ENCODE data around the gene DHRS4L2. TPM values are rescaled to one million over a fixed set of nuclear protein-coding genes. Genes with fewer than 3 reads are reported as not detected.
A peak's percentile ranks its signal among the peaks of the same experiment; 100 is the strongest.
"Not testable (repeated sequence)": the region's sequence is repeated elsewhere in the genome, so short reads cannot be mapped to it uniquely, and the experiment has no call there.

The DHRS4L2 gene
- total RNA-seq, 2 experiments from 2014 or later, result 27.6 to 29.6 TPM

DNA sequence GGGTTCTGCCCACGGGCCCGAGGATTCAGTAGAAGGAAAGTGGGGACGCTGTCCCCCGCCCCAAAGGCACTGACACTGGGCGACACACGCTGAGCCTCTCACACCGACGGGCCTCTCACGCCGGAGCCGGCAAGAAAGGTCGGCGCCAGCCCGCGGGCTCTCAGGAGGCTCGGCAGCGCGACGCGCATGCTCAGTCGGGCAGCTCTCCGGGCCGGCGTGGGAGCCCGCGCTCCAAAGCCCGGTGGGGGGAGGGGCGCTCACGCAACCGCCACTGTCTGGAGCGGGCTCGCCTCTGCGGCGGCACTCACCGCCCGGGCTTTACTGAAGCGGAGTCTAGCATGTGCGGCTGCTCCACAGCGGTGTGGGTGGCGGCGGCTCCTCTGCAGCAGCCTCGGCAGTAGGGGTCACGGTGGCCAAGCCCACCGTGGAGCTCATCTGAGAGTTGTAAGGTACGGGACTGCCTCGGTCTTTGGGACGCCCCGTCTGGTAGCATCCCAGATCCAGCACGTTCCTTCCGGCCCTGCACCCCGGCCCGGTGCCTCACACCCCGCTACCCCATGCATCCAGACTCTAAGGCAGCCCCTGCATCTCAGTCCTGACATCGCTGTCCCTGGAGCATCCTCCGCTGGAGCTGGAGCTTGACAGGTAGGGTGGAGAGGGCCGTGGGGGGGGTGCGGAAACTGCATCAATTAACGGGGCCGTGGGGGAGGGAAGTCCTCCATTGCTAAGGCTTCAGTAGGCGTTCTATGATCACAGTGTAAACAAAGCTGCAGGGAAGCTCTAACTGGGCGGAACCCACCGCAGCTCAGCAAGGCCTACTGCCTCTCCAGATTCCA, 18.3 kb downstream of the DHRS4L2 start:
- peak overlapping the region; percentile 71 for H3K4me3 Mint-ChIP-seq
- intact Hi-C loops (cut with micrococcal nuclease); POLR2A ChIA-PET; H3K27me3 Mint-ChIP-seq; H3K9me3 Mint-ChIP-seq; H3K36me3 Mint-ChIP-seq: not testable (repeated sequence)
- peaks cover 38% of the 10 kb centered on the region for H3K4me1 Mint-ChIP-seq (ENCODE audit: low read depth)
- H3K27ac Mint-ChIP-seq, result peak overlapping the region; percentile 64
- DNase-seq, result peak; percentile 78
- CTCF ChIA-PET, result interaction anchor here (0.6 to 3.0 kb wide), 2 partner anchors 102 to 654 kb away, joined by 3 to 9 read pairs; no protein-coding TSS in a partner anchor

- ChIA-PET CTCF (interaction anchor here (0.6 kb wide), 2 partner anchors 83 to 97 kb away, joined by 3 to 5 read pairs; no protein-coding TSS in a partner anchor), POLR2A (no interaction called here)
- Mint-ChIP-seq H3K9me3 (no peaks in the 10 kb centered on the region), H3K27ac (peak overlapping the region; percentile 30), H3K4me1 (ENCODE audit: low read depth) (peaks cover 38% of the 10 kb centered on the region), H3K36me3 (no peaks in the 10 kb centered on the region), H3K4me3 (no peak overlapping the region), H3K27me3 (no peaks in the 10 kb centered on the region)
- intact Hi-C loops (cut with micrococcal nuclease), result no loop called here
- no peak for DNase-seq
Observed at GRCh38 chr14:24011051-24011450, 22.3 kb downstream of the DHRS4L2 start.

- H3K36me3 Mint-ChIP-seq; POLR2A ChIA-PET; H3K27ac Mint-ChIP-seq; H3K9me3 Mint-ChIP-seq; H3K4me3 Mint-ChIP-seq; H3K27me3 Mint-ChIP-seq; DNase-seq; intact Hi-C loops (cut with micrococcal nuclease): not testable (repeated sequence)
- CTCF ChIA-PET, result interaction anchor here (1.2 to 1.5 kb wide), 2 partner anchors 78 to 82 kb away, joined by 3 to 8 read pairs; partner anchors contain the start of gene PCK2
- H3K4me1 Mint-ChIP-seq (ENCODE audit: low read depth), result peaks cover 34% of the 10 kb centered on the region
Observed at GRCh38 chr14:24012726-24013273, 24.1 kb downstream of the DHRS4L2 start.

- Mint-ChIP-seq H3K27me3 (peaks cover 6% of the 10 kb centered on the region), H3K4me3 (no peak overlapping the region), H3K27ac (no peak overlapping the region), H3K9me3 (peaks cover 3% of the 10 kb centered on the region), H3K4me1 (ENCODE audit: low read depth) (peaks cover 24% of the 10 kb centered on the region), H3K36me3 (no peaks in the 10 kb centered on the region)
- CTCF ChIA-PET, result interaction anchor here (0.7 to 1.5 kb wide), 7 partner anchors 21 to 94 kb away, joined by 3 to 8 read pairs (median 3); partner anchors contain the start of gene PCK2
- POLR2A ChIA-PET, result no interaction called here
- DNase-seq, result peak; percentile 53
- intact Hi-C loops (cut with micrococcal nuclease), result loop anchor here (1.0 to 2.0 kb wide), 7 partner anchors 22 to 147 kb away; partner anchors contain the start of genes IRF9 and PCK2
Observed at GRCh38 chr14:24013654-24014514, 25.2 kb downstream of the DHRS4L2 start.

DNA sequence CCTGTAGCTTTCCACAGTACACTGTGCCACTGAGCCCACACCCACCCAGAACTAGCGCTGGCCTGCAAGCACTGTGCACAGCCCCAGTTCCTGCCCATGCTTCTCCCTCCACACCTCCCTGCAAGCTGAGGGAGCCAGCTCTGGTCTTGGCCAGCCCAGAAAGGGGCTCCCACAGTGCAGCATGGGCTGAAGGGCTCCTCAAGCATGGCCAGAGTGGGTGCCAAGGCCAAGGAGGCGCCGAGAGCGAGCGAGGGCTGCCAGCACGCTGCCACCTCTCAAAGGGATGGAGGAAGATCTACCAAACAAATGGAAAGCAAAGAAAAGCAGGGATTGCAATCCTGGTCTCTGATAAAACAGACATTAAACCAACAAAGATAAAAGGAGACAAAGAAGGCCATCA, 27.0 kb downstream of the DHRS4L2 start:
- intact Hi-C loops (cut with micrococcal nuclease), result loop anchor here (2.0 kb wide), 1 partner anchor 43 kb away; no protein-coding TSS in a partner anchor
- H3K4me1 Mint-ChIP-seq (ENCODE audit: low read depth); H3K27me3 Mint-ChIP-seq; DNase-seq; H3K9me3 Mint-ChIP-seq; H3K4me3 Mint-ChIP-seq; H3K27ac Mint-ChIP-seq; H3K36me3 Mint-ChIP-seq; POLR2A ChIA-PET: not testable (repeated sequence)
- CTCF ChIA-PET, result interaction anchor here (0.6 to 1.3 kb wide), 2 partner anchors 42 to 94 kb away, joined by 3 to 5 read pairs; no protein-coding TSS in a partner anchor

GRCh38 chr14:24018978-24019377, 30.2 kb downstream of the DHRS4L2 start:
- H3K4me1 Mint-ChIP-seq (ENCODE audit: low read depth); H3K27ac Mint-ChIP-seq; H3K9me3 Mint-ChIP-seq; intact Hi-C loops (cut with micrococcal nuclease); POLR2A ChIA-PET; H3K4me3 Mint-ChIP-seq; DNase-seq; H3K27me3 Mint-ChIP-seq; H3K36me3 Mint-ChIP-seq: not testable (repeated sequence)
- CTCF ChIA-PET, result interaction anchor here (0.6 kb wide), 1 partner anchor 20 kb away, joined by 3 read pairs; no protein-coding TSS in a partner anchor

DNA sequence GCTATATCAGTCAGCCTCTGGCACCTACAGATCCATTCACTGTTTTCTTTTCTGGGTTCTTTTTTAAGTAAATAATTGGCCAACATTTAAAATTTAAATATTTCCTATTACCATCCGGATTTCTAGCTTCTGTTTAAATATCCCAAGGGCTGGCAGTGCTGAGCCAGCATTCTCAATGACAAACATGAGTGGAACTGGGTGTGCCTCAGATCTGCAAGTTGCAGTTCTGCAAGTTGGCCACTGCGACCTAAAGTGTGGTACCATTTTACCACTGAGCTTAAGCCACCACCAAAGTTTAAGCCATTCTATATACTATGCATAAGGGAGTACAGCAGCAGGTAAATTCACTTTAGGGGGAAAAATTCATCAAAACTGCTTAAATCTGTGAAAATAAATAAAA, 31.2 kb downstream of the DHRS4L2 start:
- H3K9me3 Mint-ChIP-seq; H3K27me3 Mint-ChIP-seq; H3K4me1 Mint-ChIP-seq (ENCODE audit: low read depth); intact Hi-C loops (cut with micrococcal nuclease); DNase-seq; H3K27ac Mint-ChIP-seq; H3K36me3 Mint-ChIP-seq; H3K4me3 Mint-ChIP-seq; POLR2A ChIA-PET; CTCF ChIA-PET: not testable (repeated sequence)

DNA sequence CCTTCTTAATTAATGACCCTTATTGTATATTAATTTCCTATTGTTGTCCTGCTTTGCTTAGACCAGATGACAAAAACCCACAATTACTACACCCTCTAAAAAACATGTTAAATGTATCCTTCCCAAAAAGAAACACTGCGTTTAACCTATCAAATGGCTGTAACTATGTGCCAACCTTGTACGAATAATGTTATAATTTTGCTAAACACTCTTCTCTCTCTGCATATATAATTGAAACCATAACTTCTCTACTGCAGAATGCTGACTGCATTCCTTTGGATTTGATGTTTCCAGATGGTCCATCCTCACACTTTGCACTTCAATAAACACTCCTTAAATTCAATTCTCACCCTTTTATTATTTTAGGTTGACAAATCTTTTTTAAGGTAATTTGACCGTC, 31.8 kb downstream of the DHRS4L2 start:
- DNase-seq; H3K27me3 Mint-ChIP-seq; CTCF ChIA-PET; POLR2A ChIA-PET; intact Hi-C loops (cut with micrococcal nuclease); H3K4me3 Mint-ChIP-seq; H3K9me3 Mint-ChIP-seq; H3K27ac Mint-ChIP-seq; H3K36me3 Mint-ChIP-seq; H3K4me1 Mint-ChIP-seq (ENCODE audit: low read depth): not testable (repeated sequence)

GRCh38 chr14:24024939-24025418, 36.2 kb downstream of the DHRS4L2 start:
- H3K9me3 Mint-ChIP-seq; H3K4me3 Mint-ChIP-seq; POLR2A ChIA-PET; H3K4me1 Mint-ChIP-seq (ENCODE audit: low read depth); CTCF ChIA-PET; H3K36me3 Mint-ChIP-seq; H3K27me3 Mint-ChIP-seq; H3K27ac Mint-ChIP-seq; DNase-seq; intact Hi-C loops (cut with micrococcal nuclease): not testable (repeated sequence)

GRCh38 chr14:24029687-24030086, 41.0 kb downstream of the DHRS4L2 start:
- DNase-seq; CTCF ChIA-PET; H3K27ac Mint-ChIP-seq; H3K4me3 Mint-ChIP-seq; H3K36me3 Mint-ChIP-seq; POLR2A ChIA-PET; intact Hi-C loops (cut with micrococcal nuclease); H3K4me1 Mint-ChIP-seq (ENCODE audit: low read depth); H3K27me3 Mint-ChIP-seq: not testable (repeated sequence)
- peaks cover 23% of the 10 kb centered on the region for H3K9me3 Mint-ChIP-seq

- H3K27me3 Mint-ChIP-seq; CTCF ChIA-PET; POLR2A ChIA-PET; H3K4me3 Mint-ChIP-seq; H3K27ac Mint-ChIP-seq; intact Hi-C loops (cut with micrococcal nuclease); DNase-seq; H3K4me1 Mint-ChIP-seq (ENCODE audit: low read depth); H3K36me3 Mint-ChIP-seq: not testable (repeated sequence)
- peaks cover 23% of the 10 kb centered on the region for H3K9me3 Mint-ChIP-seq
Observed at GRCh38 chr14:24031331-24031730, 42.6 kb downstream of the DHRS4L2 start.

Measured in activated CD4-positive, alpha-beta memory T cell treated with anti-CD3 and anti-CD28 coated beads for 36 hours (primary cell).